SK-N-SH (cell line): ENCODE measurements around the gene EVC2. TPM values are rescaled to one million over a fixed set of nuclear protein-coding genes. Genes with fewer than 3 reads are reported as not detected.

Experiments used
- CTCF ChIA-PET: fragments of 300-600, 350-600 bp; formaldehyde crosslinking; extraction: SDS; loops from one replicate; lab custom pipeline; 2021; lab: Yijun Ruan, JAX
- POLR2A ChIA-PET: fragments of 350-600 bp; sonication (Branson Sonifier 250); formaldehyde crosslinking; extraction: SDS; loops from one replicate; lab custom pipeline; 2020; ENCODE audit warnings: antibody characterized with exemption, inconsistent platforms; lab: Yijun Ruan, JAX
- DNase-seq: peaks from one replicate; pipeline ENCODE4 v3.0.0; 2012
- H2AFZ ChIP-seq: fragments of 200-600 bp; sonication (generic); 2 replicates; pipeline ENCODE4 v1.8.1; 2016; ENCODE audit warnings: antibody characterized with exemption, mild to moderate bottlenecking, low read depth
- H3F3A ChIP-seq: fragments of 200-600 bp; sonication (generic); replicated peaks from 2 replicates; pipeline ENCODE3; 2016; ENCODE audit warnings: antibody characterized with exemption, mild to moderate bottlenecking; ENCODE audit not compliant: insufficient read depth
- H3K27ac ChIP-seq, 2 experiments: fragments of 200-500 bp in 1 of 2; fragments of 200-600 bp in 1 of 2; sonication (Bioruptor generic) in 1 of 2; sonication (generic), shearing (Covaris generic) in 1 of 2; 2 replicates each; pipeline versions ENCODE4 v1.5.1 to v1.6.1; 2014 to 2016; ENCODE audit warnings: low read depth in 2 of 2, inconsistent platforms in 1 of 2, low read length in 1 of 2, mild to moderate bottlenecking in 1 of 2, mixed read lengths in 1 of 2
- H3K27me3 ChIP-seq: fragments of 200-600 bp; sonication (generic), shearing (Covaris generic); 2 replicates; pipeline ENCODE4 v1.6.1; 2016; ENCODE audit warnings: mixed run types; ENCODE audit not compliant: insufficient read depth
- H3K36me3 ChIP-seq, 2 experiments: fragments of 200-500 bp in 1 of 2; fragments of 200-600 bp in 1 of 2; sonication (Bioruptor generic) in 1 of 2; sonication (generic) in 1 of 2; replicated peaks in 1 of 2; 2 replicates each; pipeline versions ENCODE3 to v1.5.1; 2014 to 2016; ENCODE audit warnings: low read length in 1 of 2, mild to moderate bottlenecking in 1 of 2; ENCODE audit not compliant: insufficient read depth in 2 of 2, control insufficient read depth in 1 of 2
- H3K4me1 ChIP-seq, 2 experiments: fragments of 200-500 bp in 1 of 2; fragments of 200-600 bp in 1 of 2; sonication (Bioruptor generic) in 1 of 2; sonication (generic), shearing (Covaris generic) in 1 of 2; 2 replicates each; pipeline versions ENCODE4 v1.5.1 to v1.6.1; 2014 to 2016; ENCODE audit warnings: low read depth in 1 of 2, low read length in 1 of 2, mixed run types in 1 of 2; ENCODE audit not compliant: insufficient read depth in 2 of 2, control insufficient read depth in 1 of 2
- H3K4me2 ChIP-seq: fragments of 200-600 bp; sonication (generic), shearing (Covaris generic); 2 replicates; pipeline ENCODE4 v1.6.1; 2017; ENCODE audit warnings: mixed run types
- H3K4me3 ChIP-seq, 2 experiments: fragments of 200-500 bp in 1 of 2; fragments of 200-600 bp in 1 of 2; sonication (Bioruptor generic) in 1 of 2; sonication (generic), shearing (Covaris generic) in 1 of 2; 2 replicates each; pipeline versions ENCODE4 v1.5.1 to v1.8.1; 2014 to 2016; ENCODE audit warnings: low read depth in 2 of 2, inconsistent platforms in 1 of 2, low read length in 1 of 2, mild to moderate bottlenecking in 1 of 2, mixed read lengths in 1 of 2, moderate library complexity in 1 of 2
- H3K79me2 ChIP-seq: fragments of 200-600 bp; sonication (generic); 2 replicates; pipeline ENCODE4 v1.8.1; 2017; ENCODE audit warnings: mild to moderate bottlenecking; ENCODE audit not compliant: insufficient read depth
- H3K9ac ChIP-seq: fragments of 200-600 bp; sonication (generic); 2 replicates; pipeline ENCODE4 v1.6.1; 2017; ENCODE audit warnings: mixed run types
- H3K9me2 ChIP-seq: fragments of 200-600 bp; sonication (generic); 2 replicates; pipeline ENCODE4 v1.6.1; 2017; ENCODE audit warnings: mixed run types
- H3K9me3 ChIP-seq: fragments of 200-600 bp; sonication (generic); 2 replicates; pipeline ENCODE4 v1.6.1; 2017; ENCODE audit warnings: mixed run types, mild to moderate bottlenecking, moderate library complexity
- H4K20me1 ChIP-seq: fragments of 200-600 bp; sonication (generic); 2 replicates; pipeline ENCODE4 v1.6.1; 2017; ENCODE audit warnings: mild to moderate bottlenecking, mixed run types; ENCODE audit not compliant: insufficient read depth
- RXRA ChIP-seq: IDR thresholded peaks from 2 replicates; pipeline ENCODE4 v1.4.0; 2012; ENCODE audit warnings: low read depth, mild to moderate bottlenecking, borderline replicate concordance
- SMC3 ChIP-seq: IDR thresholded peaks from 2 replicates; pipeline ENCODE4 v1.6.1; 2012; ENCODE audit warnings: low read depth, low read length, improper control_type of control experiment
- WGBS: methylation state at CpG from one replicate; pipeline ENCODE4 v1.1.6; 2017; ENCODE audit warnings: low lambda C conversion rate; 5-methylcytosine and 5-hydroxymethylcytosine counted together
- polyA plus RNA-seq, 3 experiments: library from polyadenylated mRNA; depleted of rRNA; stranded (reverse); fragments of >200 nt; gene quantifications; 2 replicates each; pipeline ENCODE4 v1.2.3, GENCODE V29; 2012
- TF ChIP-seq, protein P1 (sequence below): fragments of 200-600 bp; sonication (generic); IDR thresholded peaks from 2 replicates; pipeline ENCODE4 v1.6.1; 2017; ENCODE audit warnings: antibody characterized with exemption, mild to moderate bottlenecking, moderate library complexity
- TF ChIP-seq, protein P2 (sequence below): IDR thresholded peaks from 2 replicates; pipeline ENCODE4 v1.4.0; 2012; ENCODE audit warnings: low read depth, borderline replicate concordance
- TF ChIP-seq, protein P3 (sequence below): IDR thresholded peaks from 2 replicates; pipeline ENCODE4; 2012
- TF ChIP-seq, protein P4 (sequence below): IDR thresholded peaks from 2 replicates; pipeline ENCODE4 v1.6.1; 2012; ENCODE audit warnings: mild to moderate bottlenecking, low read depth, low read length, moderate library complexity

EVC2 gene
- polyA plus RNA-seq, 1 of the 3 experiments (the other 2 are of a cell fraction), result not detected

DNA sequence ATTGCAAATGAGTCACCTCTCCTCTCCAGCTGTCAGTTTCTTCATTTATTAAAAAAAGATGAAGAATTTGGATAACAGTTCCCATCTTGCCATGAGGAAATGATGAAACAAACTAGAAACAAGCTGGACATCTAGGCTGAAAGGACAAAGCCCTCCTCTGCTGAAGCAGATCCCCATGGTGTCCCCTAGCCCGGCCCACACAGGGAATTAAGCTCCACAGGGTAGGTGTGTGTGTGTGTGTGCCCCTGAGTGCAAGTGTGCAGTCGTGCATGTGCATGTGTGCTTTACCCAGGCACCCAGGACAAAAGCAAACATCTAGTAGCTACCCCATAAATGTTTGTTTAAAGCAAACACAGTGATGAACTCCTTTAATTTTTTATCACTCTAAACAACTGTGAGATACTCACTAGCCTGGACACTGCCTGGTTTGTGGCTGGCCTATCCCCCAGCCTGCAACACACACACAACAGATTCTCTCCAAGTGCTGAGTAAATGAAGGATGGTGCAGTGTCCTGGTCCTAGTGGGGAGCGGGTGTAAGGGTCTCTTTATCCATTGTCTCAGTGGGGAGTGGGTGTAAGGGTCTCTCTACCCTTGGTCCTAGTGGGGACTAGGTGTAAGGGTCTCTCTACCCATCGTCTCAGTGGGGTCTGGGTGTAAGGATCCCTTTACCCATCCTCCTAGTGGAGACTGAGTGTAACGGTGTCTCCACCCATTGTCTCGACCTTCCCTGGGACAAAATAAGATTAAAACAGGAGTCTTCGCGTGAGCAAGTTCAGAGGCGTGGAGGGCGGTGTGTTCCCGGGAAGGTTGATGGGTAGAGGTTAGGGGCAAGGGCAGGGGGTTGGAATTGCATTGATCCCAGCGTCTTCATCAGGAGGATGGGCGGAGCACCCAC, 2.0 kb upstream of the EVC2 start:
- H3K9me3 ChIP-seq, result no peaks in the 10 kb centered on the region
- H3K4me3 ChIP-seq, result peak overlapping the region; percentile 65 to 75
- peak; percentile 75 for DNase-seq
- H3F3A ChIP-seq, result no peaks in the 10 kb centered on the region
- peaks cover 3 to 30% of the 10 kb centered on the region in 2 experiments; a peak in 1 of 4 replicates for H3K4me1 ChIP-seq
- H3K36me3 ChIP-seq, result peaks cover 0 to 12% of the 10 kb centered on the region in 2 experiments
- no peaks in the 10 kb centered on the region for H4K20me1 ChIP-seq
- ChIA-PET CTCF (interaction anchor here (0.6 to 1.6 kb wide), 8 partner anchors 24 to 316 kb away, joined by 3 to 5 read pairs (median 3); no protein-coding TSS in a partner anchor), POLR2A (no interaction called here)
- H3K79me2 ChIP-seq, result peaks cover 37% of the 10 kb centered on the region
- 21% methylated on average over 12 of the region's 13 CpGs for WGBS
- H3K9me2 ChIP-seq, result no peaks in the 10 kb centered on the region
- peak overlapping the region; percentile 61 for H3K9ac ChIP-seq
- H2AFZ ChIP-seq, result peak overlapping the region; percentile 100
- peak overlapping the region; percentile 48 to 79; a peak in 2 of 4 replicates for H3K27ac ChIP-seq
- H3K27me3 ChIP-seq, result no peaks in the 10 kb centered on the region
- H3K4me2 ChIP-seq, result peak overlapping the region; percentile 91
- no peak for TF ChIP-seq SMC3
- TF ChIP-seq, protein P1, sequence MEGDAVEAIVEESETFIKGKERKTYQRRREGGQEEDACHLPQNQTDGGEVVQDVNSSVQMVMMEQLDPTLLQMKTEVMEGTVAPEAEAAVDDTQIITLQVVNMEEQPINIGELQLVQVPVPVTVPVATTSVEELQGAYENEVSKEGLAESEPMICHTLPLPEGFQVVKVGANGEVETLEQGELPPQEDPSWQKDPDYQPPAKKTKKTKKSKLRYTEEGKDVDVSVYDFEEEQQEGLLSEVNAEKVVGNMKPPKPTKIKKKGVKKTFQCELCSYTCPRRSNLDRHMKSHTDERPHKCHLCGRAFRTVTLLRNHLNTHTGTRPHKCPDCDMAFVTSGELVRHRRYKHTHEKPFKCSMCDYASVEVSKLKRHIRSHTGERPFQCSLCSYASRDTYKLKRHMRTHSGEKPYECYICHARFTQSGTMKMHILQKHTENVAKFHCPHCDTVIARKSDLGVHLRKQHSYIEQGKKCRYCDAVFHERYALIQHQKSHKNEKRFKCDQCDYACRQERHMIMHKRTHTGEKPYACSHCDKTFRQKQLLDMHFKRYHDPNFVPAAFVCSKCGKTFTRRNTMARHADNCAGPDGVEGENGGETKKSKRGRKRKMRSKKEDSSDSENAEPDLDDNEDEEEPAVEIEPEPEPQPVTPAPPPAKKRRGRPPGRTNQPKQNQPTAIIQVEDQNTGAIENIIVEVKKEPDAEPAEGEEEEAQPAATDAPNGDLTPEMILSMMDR, result peak; percentile 54
- no peak for TF ChIP-seq RXRA
- TF ChIP-seq, protein P2, sequence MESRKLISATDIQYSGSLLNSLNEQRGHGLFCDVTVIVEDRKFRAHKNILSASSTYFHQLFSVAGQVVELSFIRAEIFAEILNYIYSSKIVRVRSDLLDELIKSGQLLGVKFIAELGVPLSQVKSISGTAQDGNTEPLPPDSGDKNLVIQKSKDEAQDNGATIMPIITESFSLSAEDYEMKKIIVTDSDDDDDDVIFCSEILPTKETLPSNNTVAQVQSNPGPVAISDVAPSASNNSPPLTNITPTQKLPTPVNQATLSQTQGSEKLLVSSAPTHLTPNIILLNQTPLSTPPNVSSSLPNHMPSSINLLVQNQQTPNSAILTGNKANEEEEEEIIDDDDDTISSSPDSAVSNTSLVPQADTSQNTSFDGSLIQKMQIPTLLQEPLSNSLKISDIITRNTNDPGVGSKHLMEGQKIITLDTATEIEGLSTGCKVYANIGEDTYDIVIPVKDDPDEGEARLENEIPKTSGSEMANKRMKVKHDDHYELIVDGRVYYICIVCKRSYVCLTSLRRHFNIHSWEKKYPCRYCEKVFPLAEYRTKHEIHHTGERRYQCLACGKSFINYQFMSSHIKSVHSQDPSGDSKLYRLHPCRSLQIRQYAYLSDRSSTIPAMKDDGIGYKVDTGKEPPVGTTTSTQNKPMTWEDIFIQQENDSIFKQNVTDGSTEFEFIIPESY, result no peak

DNA sequence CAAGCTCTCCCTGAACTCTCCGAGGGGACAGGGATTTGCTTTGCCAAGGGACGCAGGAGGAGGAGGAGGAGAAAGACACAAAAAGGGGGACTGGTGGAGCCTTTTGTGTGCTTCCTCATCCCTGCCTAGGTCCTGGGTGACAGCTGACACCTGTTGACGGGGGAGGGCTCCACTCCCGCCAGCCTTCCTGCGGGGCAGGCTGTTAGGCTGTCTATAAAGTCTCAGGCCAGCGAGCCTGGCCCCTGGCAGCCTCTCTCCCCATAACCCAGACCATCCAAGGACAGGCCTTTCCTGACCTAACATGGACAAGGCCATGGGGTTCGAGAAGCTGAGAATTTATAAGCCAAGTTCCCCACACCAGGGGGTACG, 832 bp upstream of the EVC2 start:
- Histone ChIP-seq H2AFZ (no peak overlapping the region), H3K79me2 (peaks cover 26% of the 10 kb centered on the region)
- POLR2A ChIA-PET, result no interaction called here

More for the DNA sequence above, 832 bp upstream of the EVC2 start:
- H3K4me2 ChIP-seq, result no peak overlapping the region
- H3F3A ChIP-seq, result no peaks in the 10 kb centered on the region
- H3K4me1 ChIP-seq, result peaks cover 3 to 30% of the 10 kb centered on the region in 2 experiments; a peak in 1 of 4 replicates
- no peak for DNase-seq
- H4K20me1 ChIP-seq, result no peaks in the 10 kb centered on the region
- H3K9me2 ChIP-seq, result no peaks in the 10 kb centered on the region
- H3K27me3 ChIP-seq, result no peaks in the 10 kb centered on the region
- no peak overlapping the region for H3K9ac ChIP-seq
- H3K4me3 ChIP-seq, result no peak overlapping the region
- H3K27ac ChIP-seq, result no peak overlapping the region
- WGBS, result 91% methylated on average over 7 of the region's 8 CpGs
- H3K9me3 ChIP-seq, result no peaks in the 10 kb centered on the region
- H3K36me3 ChIP-seq, result peaks cover 0 to under 1% of the 10 kb centered on the region in 2 experiments
- TF ChIP-seq, protein P3, sequence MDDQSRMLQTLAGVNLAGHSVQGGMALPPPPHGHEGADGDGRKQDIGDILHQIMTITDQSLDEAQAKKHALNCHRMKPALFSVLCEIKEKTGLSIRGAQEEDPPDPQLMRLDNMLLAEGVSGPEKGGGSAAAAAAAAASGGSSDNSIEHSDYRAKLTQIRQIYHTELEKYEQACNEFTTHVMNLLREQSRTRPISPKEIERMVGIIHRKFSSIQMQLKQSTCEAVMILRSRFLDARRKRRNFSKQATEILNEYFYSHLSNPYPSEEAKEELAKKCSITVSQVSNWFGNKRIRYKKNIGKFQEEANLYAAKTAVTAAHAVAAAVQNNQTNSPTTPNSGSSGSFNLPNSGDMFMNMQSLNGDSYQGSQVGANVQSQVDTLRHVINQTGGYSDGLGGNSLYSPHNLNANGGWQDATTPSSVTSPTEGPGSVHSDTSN, result no peak
- TF ChIP-seq, protein P4, sequence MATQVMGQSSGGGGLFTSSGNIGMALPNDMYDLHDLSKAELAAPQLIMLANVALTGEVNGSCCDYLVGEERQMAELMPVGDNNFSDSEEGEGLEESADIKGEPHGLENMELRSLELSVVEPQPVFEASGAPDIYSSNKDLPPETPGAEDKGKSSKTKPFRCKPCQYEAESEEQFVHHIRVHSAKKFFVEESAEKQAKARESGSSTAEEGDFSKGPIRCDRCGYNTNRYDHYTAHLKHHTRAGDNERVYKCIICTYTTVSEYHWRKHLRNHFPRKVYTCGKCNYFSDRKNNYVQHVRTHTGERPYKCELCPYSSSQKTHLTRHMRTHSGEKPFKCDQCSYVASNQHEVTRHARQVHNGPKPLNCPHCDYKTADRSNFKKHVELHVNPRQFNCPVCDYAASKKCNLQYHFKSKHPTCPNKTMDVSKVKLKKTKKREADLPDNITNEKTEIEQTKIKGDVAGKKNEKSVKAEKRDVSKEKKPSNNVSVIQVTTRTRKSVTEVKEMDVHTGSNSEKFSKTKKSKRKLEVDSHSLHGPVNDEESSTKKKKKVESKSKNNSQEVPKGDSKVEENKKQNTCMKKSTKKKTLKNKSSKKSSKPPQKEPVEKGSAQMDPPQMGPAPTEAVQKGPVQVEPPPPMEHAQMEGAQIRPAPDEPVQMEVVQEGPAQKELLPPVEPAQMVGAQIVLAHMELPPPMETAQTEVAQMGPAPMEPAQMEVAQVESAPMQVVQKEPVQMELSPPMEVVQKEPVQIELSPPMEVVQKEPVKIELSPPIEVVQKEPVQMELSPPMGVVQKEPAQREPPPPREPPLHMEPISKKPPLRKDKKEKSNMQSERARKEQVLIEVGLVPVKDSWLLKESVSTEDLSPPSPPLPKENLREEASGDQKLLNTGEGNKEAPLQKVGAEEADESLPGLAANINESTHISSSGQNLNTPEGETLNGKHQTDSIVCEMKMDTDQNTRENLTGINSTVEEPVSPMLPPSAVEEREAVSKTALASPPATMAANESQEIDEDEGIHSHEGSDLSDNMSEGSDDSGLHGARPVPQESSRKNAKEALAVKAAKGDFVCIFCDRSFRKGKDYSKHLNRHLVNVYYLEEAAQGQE, result no peak
- TF ChIP-seq, all 33 proteins: peak for 0
- CTCF ChIA-PET, result interaction anchor here (1.2 to 1.6 kb wide), 3 partner anchors 33 to 309 kb away, joined by 3 to 5 read pairs (median 3); no protein-coding TSS in a partner anchor
